ENCODE results near the gene RAMP1. TPM values are rescaled to one million over a fixed set of nuclear protein-coding genes. Genes with fewer than 3 reads are reported as not detected.
A peak's percentile ranks its signal among the peaks of the same experiment; 100 is the strongest.

Gene RAMP1
- total RNA-seq, 1 donor from 2014 or later: 215 TPM

GRCh38 chr2:237917696-237918374 lies 58.4 kb downstream of the RAMP1 start:
- DNase-seq (ENCODE audit: low spot score): no peak

GRCh38 chr2:237919593-237919992 lies 60.2 kb downstream of the RAMP1 start:
- no peak for DNase-seq (ENCODE audit: low spot score)

- DNase-seq (ENCODE audit: low spot score): no peak
These were observed 61.2 kb downstream of the RAMP1 start for GRCh38 chr2:237920673-237921072.

DNA sequence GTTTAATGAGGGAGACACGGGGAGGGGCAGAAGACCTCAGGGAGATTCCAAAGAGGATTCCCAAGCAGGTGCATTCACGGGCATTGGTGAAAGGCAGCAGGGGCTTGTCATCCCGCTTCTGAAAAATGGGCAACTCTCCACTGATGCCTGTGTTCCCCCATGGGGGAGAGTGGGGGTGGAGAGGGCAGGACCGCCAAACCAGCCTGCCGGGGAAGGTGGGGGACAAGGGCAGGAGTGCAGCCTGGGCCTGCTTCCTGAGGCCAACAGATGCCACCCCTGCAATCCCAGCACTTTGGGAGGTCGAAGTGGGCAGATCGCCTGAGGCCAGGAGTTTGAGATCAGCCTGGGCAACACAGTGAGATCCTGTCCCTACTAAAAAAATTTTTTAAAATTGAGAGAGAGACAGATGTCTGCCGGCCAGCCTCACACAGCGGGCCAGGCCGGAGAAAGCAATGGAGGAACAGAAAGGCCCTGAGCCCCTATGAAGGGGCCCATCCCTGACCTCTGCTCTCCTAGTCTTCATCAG lies 62.6 kb downstream of the RAMP1 start:
- no peak for DNase-seq (ENCODE audit: low spot score)

GRCh38 chr2:237922641-237923361 lies 63.4 kb downstream of the RAMP1 start:
- DNase-seq (ENCODE audit: low spot score): no peak

GRCh38 chr2:237923481-237924163 lies 64.2 kb downstream of the RAMP1 start:
- peak; percentile 60 for DNase-seq (ENCODE audit: low spot score)

DNA sequence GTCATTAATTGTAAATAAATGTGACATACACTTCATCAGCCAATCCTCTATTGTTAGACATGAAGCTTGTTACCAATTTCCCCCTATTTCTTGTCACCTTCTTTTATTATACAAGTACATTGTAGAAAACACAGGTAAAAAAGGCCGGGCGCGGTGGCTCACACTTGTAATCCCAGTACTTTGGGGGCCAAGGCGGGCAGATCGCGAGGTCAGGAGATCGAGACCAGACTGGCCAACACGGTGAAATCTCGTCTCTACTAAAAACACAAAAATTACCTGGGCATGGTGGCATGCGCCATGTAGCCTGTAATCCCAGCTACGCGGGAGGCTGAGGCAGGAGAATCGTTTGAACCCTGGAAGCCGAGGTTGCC lies 64.7 kb downstream of the RAMP1 start:
- no peak for DNase-seq (ENCODE audit: low spot score)

DNA sequence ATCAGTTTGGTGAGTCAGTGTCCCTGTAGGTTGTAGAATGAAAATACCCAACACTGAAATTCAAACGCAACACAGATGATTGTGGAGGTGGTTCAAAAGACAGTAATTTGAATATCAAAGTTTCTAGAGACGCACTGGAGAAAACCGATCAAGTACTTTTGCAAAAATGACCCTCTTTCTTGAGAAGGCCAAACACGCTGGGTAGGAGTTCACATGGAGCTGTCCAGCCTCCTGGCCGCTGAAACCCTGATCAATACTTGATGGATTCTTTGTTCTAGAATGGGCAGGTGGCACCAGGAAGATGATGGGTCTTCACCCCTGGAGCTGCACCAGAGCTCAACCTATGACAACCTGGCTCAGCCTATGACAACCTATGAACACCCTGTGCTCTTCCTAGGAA lies 67.7 kb downstream of the RAMP1 start:
- no peak for DNase-seq (ENCODE audit: low spot score)

GRCh38 chr2:237927986-237928385 lies 68.6 kb downstream of the RAMP1 start:
- DNase-seq (ENCODE audit: low spot score): no peak

DNA sequence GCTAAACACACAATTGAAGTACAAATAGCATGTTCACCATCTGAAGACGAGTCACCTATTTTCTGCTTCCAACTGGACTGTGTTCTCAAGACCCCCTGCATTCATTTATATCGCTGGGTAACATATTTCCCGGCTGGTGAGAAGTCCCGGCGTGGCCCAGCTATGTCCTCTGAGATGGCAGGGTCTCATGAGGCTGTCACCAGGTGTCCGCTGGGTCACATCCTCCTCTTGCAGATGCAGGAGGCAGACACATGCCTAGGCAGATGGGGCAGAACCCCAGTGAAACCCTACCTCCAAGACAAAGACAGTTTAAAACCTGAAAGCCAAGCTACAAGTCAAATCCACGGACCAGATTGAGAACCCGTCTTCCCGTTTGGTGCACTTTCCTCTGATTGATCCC lies 70.6 kb downstream of the RAMP1 start:
- DNase-seq (ENCODE audit: low spot score): no peak

DNA sequence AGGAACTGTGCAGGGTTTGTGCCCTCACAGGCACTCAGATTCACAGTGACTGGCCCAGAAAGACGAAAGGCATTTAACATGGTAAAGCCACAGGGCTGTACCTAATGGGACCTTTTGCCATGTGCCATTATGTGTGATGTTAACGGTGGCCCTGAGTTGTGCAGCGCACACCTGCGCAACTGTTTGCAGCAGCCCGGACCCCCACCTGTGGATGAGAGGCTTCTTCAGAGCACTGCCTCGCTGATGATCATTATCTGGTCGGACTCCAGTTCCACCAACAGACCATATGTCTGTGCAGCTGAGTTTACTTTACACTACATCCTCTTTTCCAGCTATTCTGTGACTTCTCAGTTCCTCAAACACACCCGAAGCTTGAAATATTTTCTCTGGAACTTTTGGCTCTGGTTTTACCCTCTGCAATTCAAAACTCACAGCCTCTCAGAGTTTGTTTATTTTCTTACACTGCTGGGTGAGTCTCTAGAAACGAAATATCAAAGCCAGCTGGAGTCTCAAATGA lies 71.8 kb downstream of the RAMP1 start:
- no peak for DNase-seq (ENCODE audit: low spot score)

DNA sequence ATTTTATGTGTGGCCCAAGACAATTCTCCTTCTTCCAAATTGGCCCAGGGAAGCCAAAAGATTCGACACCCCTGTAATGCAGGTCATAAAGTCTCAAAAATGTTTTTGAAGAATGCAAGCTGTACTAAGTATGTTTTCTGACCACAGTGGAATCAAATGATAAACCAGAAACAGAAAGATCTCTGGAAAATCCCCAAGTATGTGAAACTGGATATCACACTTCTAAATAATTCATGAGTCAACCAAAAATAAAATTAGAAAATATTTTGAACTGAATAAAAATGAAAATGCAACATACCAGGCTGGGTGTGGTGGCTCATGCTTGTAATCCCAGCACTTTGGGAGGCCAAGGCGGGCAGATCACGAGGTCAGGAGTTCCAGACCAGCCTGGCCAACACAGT lies 73.3 kb downstream of the RAMP1 start:
- no peak for DNase-seq (ENCODE audit: low spot score)

- DNase-seq (ENCODE audit: low spot score): no peak
These were observed 74.8 kb downstream of the RAMP1 start for GRCh38 chr2:237934186-237934585.

DNA sequence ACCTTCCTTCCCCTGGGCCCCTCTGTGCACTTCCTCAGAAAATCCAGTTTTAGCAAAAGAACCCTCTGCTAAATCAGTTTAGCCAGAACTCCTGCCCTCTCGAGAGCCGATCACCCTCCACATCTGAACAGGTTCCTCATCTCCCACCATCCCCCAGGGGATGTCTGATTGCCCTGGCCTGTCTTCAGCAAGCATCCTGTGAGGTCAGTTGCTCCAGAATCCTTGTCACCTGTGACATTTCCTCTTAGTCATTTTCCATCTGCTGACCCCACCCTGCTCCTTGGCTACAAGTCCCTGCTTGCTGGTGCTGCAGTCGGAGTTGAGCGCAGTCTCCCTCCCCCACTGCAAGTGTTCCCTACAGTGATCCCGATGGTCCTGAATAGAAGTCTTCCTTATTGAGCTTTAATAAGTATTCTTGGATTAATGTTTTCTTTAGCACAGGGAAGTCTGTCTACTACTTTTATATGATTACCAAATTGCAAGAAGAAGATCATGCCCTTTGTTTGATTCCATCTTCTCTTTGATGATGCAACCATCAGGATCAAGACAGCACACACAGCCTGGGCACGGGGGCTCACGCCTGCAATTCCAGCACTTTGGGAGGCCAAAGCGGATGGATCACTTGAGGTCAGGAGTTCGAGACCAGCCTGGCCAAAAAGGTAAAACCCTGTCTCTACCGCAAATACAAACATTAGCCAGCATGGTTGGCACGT lies 76.5 kb downstream of the RAMP1 start:
- DNase-seq (ENCODE audit: low spot score): no peak

- DNase-seq (ENCODE audit: low spot score): no peak
These were observed 79.8 kb downstream of the RAMP1 start for GRCh38 chr2:237939251-237939650.

DNA sequence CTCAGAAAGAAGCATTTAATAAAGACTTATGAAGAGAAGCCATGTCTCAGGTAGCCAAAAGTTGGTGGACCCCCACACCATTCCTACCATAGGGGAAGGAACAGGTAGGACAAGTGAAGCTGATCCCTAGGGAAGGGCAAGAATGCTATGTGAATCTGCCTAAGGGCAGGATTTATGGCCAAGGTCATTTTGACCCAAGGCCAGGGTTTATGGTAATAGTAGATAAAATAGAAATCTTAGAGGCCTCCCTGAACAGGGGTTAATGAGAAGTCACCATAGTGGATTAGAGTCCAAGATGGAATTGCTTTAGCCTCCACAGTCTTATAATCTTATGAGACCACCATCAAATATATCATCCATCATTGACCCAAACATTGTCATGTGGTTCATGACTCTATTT lies 81.4 kb downstream of the RAMP1 start:
- no peak for DNase-seq (ENCODE audit: low spot score)

DNA sequence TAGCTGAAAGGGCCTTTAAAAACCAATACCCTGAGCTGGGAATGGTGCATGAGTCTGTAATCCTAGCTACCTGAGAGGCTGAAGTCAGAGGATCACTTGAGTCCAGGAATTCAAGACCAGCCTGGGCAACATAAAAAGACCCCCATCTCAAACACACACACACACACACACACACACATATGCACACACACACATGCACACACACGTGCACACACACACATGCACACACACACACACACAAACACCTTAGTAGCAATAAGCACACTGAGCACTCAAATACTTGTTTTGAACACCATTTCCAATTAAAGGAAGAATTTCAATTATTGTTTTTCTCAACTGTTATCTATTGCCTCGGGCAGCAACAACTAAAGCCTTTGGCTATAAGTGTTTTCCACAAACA lies 81.8 kb downstream of the RAMP1 start:
- DNase-seq (ENCODE audit: low spot score): no peak

DNA sequence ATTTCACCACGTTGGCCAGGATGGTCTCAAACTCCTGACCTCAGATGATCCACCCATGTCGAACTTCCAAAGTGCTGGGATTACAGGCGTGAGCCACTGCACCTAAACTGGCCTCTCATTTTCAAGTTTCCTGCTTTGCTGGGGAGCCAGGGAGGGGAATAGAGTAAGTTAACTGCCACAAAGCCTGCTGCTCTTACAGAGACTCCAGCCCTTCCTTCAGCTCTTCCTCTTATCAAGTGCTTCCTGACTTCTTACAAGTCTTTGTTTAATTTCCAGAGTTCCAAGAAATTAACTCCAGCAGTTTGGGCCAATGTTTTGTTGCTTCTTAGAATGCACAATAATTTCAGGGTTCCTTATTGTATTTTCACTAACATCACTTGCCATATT lies 83.1 kb downstream of the RAMP1 start:
- no peak for DNase-seq (ENCODE audit: low spot score)

DNA sequence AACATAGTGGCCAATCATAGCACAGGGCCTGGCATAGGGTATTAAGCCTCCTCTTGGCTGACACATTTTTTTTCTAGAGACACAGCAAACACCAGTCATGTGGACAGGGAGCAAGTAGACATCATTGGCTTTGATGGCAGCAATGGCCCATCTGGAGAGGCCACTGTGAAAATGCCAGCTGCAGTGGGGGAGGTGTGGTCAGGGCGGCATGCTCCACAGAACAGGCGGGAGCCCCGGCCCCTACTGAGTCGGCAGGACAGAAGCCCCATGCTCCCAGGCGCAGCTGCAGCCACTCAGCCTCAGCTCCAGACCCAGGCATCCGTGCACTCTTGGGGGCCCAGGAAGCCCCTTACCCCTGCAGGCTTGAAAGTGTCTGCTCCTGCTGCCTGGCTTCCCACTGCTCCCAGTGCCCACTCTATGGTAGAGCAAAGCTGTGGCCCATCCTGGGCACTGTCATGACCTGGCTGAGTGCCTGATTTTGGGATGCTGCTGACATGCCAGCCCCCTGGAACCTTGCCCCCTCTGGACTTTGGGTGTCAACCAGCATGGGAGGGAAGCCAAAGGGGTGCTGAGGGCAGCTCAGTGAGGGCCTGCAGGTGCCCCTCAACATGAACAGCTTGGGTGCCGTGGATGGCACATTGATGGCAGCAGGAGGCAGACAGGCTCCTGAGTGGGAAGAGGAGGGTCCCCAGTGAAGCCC lies 84.1 kb downstream of the RAMP1 start:
- no peak for DNase-seq (ENCODE audit: low spot score)

- no peak for DNase-seq (ENCODE audit: low spot score)
These were observed 84.9 kb downstream of the RAMP1 start for GRCh38 chr2:237944302-237944701.

GRCh38 chr2:237946423-237946822 lies 87.0 kb downstream of the RAMP1 start:
- DNase-seq (ENCODE audit: low spot score): no peak
